CD4-positive, alpha-beta T cell treated with Interleukin-15 for 4 hours (primary cell): ENCODE data around the gene KCNK7.

ENCODE experiments used
- DNase-seq: peaks from one replicate; pipeline ENCODE4 v3.0.0-alpha.2; 2020; ENCODE audit warnings: low spot score

The KCNK7 gene

DNA sequence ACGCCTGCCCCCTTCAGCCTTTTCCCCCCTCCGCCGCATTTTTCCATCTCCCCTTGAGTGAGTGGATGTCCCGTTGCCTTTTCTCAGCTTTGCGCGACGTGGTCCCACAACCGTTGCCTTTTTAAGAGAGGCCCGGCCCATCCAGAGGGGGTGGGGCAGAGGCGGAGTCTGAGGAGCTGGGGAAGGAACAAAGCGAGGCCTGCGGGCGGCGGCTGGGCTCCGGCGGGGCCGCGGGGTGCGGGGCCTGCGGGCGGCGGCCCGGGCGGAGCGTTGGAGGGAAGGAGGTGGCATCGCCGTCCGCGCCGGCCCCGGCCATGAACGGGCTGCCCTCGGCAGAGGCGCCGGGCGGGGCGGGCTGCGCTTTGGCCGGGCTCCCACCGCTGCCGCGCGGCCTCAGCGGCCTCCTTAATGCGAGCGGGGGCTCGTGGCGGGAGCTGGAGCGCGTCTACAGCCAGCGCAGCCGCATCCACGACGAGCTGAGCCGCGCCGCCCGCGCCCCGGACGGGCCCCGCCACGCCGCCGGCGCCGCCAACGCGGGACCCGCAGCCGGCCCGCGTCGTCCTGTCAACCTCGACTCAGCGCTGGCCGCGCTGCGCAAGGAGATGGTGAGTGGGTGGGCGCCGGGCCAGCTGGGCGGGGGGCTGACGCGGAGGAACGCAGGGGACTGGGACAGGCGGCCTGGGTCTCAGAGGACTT, 23.1 kb downstream of the KCNK7 start, which contains the start of gene FAM89B:
TSS of gene FAM89B (plus strand) at position 183 of the 696 bp plus-strand sequence. CDS start at position 315, 132 bp downstream.
- peak; percentile 88 for DNase-seq

DNA sequence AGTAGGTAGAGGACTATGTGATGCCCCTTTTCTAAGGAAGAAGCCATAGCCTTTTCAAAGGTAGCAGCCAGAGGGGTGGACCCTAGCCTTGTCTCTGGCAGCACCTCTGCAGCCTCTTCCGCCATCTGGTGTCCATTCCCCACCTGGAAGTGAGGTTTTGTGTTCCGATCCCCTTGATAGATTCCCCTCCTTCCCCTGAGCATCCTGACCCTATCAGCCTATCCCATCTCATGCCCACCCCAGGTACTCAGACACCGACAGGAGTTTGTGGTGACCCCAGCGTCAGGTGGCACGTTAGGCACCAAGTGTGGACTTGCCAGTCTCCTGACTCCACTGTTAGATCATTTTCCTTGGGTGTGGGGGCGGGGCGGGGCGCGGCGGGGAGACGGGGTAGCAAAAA, 23.7 kb downstream of the KCNK7 start:
- DNase-seq, result no peak

DNA sequence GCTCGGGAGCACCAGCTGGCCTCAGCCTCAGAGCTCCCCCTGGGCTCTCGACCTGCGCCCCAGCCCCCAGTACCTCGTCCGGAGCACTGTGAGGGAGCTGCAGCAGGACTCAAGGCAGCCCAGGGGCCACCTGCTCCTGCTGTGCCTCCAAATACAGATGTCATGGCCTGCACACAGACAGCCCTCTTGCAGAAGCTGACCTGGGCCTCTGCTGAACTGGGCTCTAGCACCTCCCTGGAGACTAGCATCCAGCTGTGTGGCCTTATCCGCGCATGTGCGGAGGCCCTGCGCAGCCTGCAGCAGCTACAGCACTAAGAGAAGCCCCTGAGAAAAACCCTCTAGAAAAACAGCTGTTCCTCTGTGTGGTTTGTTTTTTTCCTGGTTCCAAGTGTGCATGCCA, 24.2 kb downstream of the KCNK7 start:
- DNase-seq, result no peak

DNA sequence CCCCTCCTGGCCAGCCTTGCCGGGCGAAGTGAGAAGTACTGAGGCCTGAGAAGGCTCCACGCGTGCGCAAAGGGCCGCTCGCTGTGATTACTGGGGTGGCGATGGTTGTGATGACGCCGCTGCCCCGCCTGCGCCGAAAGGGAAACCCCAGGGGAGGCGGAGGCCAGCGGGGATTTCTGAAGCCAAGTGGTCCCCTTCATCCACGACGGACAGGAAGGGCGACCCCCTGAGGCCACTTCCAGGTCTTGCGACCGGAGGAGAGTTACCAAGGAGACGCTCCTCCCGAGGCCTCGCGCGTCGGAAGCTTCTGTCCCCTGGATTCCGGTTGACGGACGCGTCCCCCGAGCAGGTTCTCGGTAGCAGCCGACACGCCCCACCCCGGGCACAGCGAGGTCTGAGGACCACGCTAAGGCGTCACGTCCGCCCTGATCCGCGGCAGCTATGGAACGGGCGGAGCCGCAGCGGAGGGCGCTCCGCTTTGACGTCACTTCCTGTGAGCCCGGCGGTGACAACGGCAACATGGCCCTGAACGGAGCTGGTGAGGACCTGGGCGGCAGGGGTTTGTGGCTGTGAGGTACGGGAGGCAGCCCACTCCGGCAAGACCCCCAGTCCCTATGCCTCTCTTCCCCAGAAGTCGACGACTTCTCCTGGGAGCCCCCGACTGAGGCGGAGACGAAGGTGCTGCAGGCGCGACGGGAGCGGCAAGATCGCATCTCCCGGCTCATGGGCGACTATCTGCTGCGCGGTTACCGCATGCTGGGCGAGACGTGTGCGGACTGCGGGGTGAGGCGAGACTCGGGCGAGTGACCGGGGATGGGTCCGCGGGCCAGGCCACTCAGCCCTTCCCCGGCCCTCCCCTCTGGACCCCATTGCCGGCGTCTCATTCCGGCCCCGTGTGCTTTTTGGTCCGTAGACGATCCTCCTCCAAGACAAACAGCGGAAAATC, 25.4 kb downstream of the KCNK7 start, which contains the start of gene ZNRD2:
TSS of gene ZNRD2 (plus strand) at position 505 of the 946 bp plus-strand sequence. CDS start at position 520, 15 bp downstream.
- peak; percentile 98 for DNase-seq

DNA sequence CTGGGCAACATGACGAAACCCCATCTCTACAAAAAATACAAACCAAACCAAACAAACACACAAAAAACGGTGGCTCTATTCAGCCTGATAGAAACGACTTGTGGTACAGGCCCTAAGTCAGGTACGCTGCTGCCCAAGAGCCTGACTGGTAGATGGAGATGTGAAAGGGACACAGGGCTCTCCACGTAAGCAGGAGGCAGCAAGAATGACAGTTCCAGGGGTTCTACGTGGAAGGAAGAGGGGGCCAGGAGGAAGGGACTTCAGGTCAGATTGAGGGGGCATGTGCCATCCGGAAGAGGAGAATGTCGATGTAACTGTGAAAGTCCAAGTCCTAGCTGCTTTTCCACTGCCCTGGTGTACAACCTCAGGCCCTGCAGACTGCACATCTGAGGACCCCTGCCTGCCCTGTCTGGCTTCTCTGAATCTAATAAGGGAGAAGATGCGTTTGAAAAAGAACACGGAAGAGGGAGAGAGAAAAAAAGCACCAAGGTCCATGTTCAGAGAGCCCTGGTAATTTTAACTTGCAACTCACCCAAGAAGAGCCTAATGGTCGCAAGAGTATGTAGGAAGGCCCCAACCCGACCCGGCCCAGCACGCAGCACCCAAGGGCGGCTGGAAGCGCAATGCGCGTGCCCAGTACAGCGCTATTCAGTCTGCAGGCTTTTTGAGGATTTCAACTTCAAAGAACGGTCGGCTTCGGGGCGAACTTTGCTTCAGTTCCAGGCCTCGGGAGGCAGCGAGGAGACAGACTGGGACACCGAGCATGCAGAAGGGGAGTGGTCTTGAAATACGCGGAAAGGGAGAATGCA, 26.2 kb downstream of the KCNK7 start:
- no peak for DNase-seq

DNA sequence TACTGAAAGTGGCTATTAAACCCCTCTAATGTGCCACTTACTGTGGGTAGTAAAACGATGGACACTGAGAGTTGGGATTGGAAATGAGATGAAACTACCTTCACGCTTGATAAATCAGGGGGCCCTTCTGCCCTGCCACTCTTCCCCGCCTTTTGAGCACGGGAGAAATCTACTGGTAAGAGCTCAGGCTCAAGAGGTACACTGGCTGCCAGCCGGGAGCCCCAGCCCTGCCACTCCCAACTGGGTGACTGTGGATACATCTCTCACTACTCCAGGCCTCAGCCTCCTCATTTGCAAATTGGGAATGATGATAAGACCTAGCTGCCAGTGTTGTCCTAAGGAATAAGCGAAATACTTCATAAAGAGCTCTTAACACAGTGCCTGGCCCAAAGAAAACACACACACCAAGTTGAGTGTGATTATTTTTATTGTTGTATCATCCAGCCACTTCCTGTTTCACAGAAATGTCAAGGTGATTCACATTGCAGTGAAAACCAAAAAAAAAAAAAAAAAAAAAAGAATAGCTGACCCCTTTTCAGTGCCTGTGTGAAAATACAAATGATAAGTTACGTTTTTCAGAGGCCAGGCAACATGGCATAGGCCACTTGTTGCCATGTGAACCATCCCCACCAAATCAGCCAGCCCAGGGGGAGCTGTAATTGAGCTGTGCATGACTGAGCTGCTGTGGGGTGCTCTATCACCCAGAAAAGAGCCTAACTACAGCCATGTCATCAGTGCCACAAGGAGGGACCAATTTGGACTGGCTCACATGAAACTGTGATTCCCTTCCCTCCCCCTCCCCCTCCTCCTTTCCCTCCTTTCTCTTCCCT, 29.8 kb downstream of the KCNK7 start:
- DNase-seq, result peak; percentile 86

DNA sequence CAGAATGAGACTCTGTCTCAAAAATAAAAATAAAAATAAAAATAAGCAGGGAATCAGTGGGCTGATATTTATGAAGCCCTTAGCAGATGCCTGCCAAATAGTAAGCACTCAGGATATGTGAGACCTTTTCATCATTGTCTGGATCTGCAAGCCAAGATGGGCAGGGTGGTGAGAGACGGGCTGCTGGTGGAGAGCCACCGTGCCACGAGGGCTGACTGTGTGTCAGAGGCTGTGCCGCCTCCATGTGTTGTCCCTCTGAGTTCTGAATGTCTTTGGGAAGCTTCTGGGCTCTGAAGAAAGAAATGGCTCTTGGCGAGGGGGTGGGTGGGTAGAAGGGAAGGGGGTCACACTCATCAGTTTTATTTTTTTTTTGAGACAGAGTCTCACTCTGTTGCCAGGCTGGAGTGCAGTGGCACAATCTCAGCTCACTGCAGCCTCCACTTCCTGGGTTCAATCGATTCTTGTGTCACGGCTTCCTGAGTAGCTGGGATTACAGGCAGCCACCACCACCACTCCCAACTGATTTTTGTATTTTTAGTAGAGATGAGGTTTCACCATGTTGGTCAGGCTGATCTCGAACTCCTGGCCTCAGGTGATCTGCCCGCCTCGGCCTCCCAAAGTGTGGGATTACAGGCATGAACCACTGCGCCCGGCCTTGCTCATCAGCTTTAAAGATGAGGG, 30.6 kb downstream of the KCNK7 start:
- DNase-seq, result peak; percentile 43

DNA sequence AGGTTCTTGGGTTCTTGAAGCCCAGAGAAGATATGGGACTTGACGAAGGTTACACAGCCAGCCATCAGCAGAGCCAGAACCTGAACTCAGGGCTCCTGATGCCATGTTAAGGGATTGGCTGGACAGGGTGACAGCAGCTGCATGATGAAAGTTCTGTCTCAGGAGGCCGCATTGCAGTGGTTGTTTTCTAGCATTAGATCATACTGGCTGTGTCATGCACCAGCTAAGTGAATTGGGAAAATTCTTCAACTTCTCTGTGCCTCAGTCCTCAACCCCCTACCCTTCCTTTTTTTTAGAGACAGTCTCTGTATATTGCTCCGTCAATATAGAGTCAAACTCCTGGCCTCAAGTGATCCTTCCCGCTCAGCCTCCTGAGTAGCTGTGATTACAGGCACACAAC, 32.0 kb downstream of the KCNK7 start:
- no peak for DNase-seq

DNA sequence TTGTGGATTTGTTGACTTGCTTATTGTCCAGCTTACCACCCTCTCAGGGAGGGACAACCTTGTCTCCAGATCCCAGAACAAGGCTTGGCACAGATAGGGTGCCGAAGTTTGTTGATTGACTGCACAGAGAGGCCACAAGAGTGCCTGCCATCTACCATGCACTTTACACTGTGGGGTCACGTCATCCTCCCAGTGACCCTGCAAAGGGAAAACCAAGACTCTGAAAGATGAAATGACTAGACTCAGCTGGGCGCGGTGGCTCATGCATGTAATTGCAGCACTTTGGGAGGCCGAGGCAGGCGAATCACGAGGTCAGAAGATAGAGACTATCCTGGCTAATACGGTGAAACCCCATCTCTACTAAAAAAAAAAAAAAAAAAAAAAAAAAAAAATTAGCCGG, 32.8 kb downstream of the KCNK7 start:
- DNase-seq, result no peak

DNA sequence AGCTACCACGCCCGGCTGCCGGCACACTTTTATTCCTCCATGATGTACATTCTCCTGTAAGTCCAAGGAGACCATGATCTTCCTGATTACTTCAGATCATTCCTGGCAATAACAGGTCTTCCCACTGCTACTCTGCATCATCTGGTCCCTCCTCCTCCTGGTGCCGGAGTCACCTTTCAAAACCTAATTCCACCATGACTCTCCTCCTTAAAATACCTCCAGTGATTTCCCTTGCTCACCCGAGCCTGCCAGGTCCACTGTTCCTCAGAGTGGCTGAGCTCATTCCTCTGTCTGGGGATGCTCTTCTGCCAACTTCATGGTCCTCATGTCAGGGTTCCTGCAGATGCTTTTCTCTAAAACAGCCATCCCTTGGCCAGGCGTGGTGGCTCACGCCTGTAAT, 33.6 kb downstream of the KCNK7 start:
- DNase-seq, result no peak

DNA sequence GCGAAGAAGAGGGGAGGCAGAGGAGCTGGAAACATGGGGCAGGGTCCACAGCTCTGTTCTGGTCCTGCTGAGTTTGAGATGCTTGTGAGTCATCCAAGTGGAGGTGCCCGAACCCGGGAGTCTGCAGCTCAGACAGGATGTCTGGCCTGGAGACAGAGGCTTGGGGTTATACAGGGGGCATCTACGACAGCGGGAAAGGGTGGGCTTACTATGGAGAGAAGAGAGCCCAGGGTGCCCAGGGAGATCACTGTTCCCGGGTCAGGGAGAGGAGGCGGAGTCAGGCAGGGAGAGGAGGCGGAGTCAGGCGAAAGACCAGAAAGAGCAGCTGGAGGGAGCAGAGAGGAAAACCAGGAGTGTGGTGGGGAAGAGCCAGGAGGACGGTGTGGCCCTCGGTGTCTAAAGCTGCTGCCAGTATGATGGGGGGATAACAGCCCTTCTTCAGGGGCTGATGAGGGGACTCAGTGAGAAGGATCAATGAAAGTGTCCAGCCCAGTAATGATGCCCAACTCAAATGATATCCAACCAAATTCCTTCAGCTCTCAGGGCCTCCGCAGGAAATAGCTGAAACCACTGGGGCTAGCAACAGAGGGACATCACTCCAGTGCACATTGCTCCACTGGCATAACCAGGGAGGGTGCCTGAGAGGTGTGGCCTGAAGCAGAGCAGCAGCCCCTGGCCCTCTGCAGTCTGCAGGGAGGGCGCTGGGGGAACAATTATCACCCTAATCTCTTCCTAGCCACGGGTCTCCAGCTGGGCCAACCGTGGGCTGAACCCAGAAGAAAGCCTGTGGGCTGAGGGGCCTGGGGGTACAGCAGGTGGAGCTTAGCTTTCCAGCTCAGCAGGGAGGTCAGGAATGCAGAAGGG, 34.8 kb downstream of the KCNK7 start:
- no peak for DNase-seq

DNA sequence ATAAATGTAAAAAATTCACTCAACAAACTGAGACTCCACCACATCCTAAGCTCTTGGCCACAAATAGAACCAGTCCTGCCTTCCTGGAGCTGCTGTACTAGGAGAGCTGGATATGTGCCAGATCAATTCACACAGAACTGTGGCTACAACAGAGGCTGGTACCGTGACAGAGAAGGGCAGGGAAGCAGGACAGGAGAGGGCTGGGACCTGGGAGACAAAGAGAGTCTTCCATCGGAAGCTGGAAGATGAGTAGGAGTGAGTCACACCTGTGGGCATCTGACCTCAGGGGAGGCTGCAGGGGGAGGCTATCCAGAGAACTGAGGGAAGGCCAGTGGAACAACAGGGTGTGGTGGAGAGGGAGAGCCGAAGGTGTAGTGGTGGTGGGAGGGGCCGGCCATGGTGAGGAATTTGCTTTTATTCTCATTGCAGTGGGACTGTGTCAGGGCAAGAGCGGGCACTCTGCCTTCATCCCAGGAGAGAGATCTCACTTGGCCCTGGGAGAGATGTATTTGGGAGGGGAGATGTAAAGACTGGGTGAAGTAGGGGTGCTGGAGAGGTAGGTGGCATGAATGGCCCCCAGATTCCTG, 35.6 kb downstream of the KCNK7 start:
- no peak for DNase-seq

DNA sequence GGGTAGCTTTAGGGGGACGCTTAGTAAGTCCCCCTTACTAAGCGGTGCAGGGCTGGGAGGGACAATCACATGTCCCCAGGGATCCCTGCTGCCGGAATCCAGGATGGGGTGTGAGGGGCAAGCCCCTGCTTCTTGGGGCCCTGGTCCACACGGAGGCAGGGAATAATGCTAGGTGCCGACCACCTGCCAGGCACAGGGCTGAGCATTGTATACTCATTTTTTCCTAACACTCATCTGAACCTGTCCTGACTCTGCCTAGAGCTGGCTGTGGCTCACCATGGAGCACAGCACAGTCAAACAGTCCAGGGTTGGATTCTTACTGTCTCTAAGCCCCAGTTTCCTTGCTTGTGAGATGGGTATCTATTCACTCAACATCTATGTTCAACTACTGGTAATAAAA, 36.1 kb downstream of the KCNK7 start:
- no peak for DNase-seq

DNA sequence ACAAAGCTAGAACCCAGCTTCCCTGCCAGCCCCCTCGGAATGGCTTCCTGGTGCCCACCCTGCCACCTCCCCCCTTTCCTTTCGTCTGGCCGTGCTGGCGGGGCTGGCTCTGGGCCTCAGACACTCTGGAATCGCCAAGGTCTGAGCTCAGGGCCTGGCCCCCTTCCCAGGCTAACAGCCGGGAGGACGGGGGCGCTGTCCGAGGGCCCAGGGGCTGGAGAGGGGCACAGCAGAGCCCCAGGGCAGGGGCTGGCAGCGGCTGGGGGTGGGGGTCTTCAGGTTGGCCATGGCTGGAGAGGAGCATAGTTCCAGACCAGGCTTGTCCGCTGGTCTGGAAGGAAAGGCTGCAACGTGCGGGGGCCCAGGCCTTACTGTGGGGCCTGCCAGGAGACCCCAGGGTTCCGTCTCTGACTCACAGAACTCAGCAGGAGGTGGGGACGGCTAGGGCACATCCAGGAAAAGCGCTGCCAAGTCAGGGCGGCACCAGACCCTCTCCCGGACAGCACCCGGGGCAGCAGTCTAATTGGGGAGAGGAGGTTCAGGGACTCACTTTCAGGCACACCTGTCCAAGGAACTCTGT, 36.6 kb downstream of the KCNK7 start:
- no peak for DNase-seq

DNA sequence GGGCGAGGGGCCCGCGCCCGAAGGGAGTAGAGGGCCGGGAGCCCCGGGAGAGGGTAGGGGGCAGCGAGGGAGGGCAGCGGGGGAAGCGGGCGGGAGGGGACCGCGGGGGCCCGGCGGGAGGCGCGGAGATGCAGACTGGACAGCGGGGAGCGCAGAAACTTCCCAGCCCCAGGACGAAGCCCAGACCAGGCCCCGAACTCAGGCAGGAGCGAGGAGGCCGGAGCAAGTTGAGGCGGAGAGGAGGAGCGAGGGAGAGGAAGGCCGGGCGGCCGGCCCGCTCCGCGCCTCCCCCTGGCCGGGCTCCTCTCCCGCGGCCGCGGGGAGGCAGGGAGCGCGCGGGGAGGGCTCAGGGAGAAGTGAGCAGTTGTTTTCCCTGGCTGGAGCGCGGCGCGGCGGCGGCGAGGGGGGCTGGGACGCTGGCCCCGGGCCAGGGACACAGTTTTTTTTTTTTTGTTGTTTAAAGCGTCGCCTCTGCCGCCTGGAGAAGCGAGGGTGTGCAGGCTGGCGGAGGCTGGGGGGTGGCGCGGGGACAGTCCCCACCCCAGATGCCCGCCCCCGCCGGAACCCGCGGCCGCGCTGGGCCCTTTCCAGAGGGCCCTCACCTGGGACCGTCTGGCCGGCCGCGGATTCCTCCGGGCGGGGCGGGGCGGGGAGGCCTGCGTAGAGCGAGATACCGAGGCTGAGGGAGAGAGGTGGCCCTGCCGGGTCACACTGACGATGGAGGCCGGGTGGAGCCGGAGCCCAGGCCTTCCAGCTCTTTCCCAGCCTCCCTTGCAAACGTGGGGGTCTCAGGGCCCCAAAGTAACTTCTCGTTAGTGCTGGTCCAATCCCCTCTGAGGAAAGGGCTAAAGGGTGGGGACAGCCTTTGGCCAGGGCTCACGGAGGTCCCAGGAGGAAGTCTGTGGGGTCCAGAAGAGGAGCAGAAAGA, 37.3 kb downstream of the KCNK7 start, which contains the start of gene LTBP3:
TSS of gene LTBP3 (minus strand) at position 358 of the 928 bp plus-strand sequence. CDS start 400 bp downstream, outside the sequence.
- no peak for DNase-seq

DNA sequence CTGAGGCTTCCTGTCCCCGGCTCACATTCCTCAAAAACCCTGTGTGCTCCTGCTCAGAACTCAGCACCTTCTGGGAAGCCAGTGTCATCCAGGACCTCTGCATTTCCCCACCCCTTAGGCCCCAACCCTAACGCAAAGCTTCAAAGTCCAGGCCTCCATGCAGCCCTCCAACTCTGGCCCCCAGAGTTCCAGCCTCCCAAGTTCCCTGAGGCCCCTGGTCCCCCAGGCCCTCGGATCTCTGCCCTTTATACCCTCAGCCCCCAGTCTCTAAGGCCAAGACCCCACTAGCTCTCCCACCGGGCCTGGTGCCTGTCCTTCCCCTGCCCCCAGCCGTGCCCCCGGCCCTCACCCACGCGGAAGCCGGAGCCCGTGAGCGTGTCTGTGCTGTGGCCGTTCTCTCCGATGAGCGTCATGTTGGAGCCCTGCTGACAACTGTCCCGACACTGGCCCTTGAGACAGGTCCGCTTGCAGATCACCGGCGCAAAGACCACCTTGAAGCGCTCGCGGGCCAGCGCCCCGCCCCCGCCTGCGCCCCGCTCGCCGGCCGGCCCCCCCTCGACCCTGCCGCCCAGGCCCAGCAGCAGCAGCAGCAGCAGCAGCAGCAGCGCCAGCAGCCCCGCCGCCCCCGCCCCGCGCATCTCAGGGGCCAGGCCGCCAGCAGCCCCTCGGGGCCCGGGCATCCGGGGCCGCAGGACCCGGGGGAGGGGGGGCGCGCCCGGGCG, 38.2 kb downstream of the KCNK7 start:
- DNase-seq, result no peak
